NCI-H446 treated with DMSO at 0.1 percent for 48 hours (cell line): ENCODE data around the gene GPR148.
A peak's percentile ranks its signal among the peaks of the same experiment; 100 is the strongest.
"Not testable (repeated sequence)": the region's sequence is repeated elsewhere in the genome, so short reads cannot be mapped to it uniquely, and the experiment has no call there.

Experiments
- DNase-seq: peaks from one replicate; lab custom pipeline; 2025; lab: John Stamatoyannopoulos, UW

The GPR148 gene

GRCh38 chr2:130728549-130729316, at the start of gene GPR148:
TSS of gene GPR148 (plus strand) at chr2:130729070. CDS start at chr2:130729152, 82 bp downstream.
- DNase-seq: peak; percentile 29

- DNase-seq: not testable (repeated sequence)
Measured at GRCh38 chr2:130692041-130692770, 36.7 kb upstream of the GPR148 start.

GRCh38 chr2:130693474-130693873, 35.4 kb upstream of the GPR148 start:
- DNase-seq: not testable (repeated sequence)

GRCh38 chr2:130703250-130703649, 25.6 kb upstream of the GPR148 start:
- DNase-seq: not testable (repeated sequence)

- not testable (repeated sequence) for DNase-seq
Measured at GRCh38 chr2:130714795-130715194, 14.1 kb upstream of the GPR148 start.

- no peak for DNase-seq
Measured at GRCh38 chr2:130720036-130720435, 8.8 kb upstream of the GPR148 start.

- no peak for DNase-seq
Measured at GRCh38 chr2:130720528-130720927, 8.3 kb upstream of the GPR148 start.

GRCh38 chr2:130724455-130724854, 4.4 kb upstream of the GPR148 start:
- DNase-seq: no peak

- no peak for DNase-seq
Measured at GRCh38 chr2:130726614-130727180, 2.2 kb upstream of the GPR148 start.

- peak; percentile 18 for DNase-seq
Measured at GRCh38 chr2:130727286-130727924, 1.5 kb upstream of the GPR148 start.

GRCh38 chr2:130728007-130728454, 839 bp upstream of the GPR148 start:
- DNase-seq: no peak

GRCh38 chr2:130729322-130730299, 741 bp downstream of the GPR148 start:
- peak; percentile 8 for DNase-seq

GRCh38 chr2:130732257-130732656, 3.4 kb downstream of the GPR148 start:
- DNase-seq: not testable (repeated sequence)

GRCh38 chr2:130735200-130735599, 6.3 kb downstream of the GPR148 start:
- DNase-seq: no peak

- DNase-seq: peak; percentile 5
Measured at GRCh38 chr2:130736487-130736886, 7.6 kb downstream of the GPR148 start.

GRCh38 chr2:130737592-130737991, 8.7 kb downstream of the GPR148 start:
- DNase-seq: no peak

GRCh38 chr2:130740671-130741070, 11.8 kb downstream of the GPR148 start:
- no peak for DNase-seq

GRCh38 chr2:130743278-130743677, 14.4 kb downstream of the GPR148 start:
- no peak for DNase-seq

- DNase-seq: peak; percentile 25
Measured at GRCh38 chr2:130744287-130745117, 15.6 kb downstream of the GPR148 start.

GRCh38 chr2:130749078-130749477, 20.2 kb downstream of the GPR148 start:
- no peak for DNase-seq
